ENCODE results near the gene AKT1S1. TPM values are rescaled to one million over a fixed set of nuclear protein-coding genes. Genes with fewer than 3 reads are reported as not detected.

AKT1S1 gene
- total RNA-seq, 1 experiment from 2014 or later, result 64.6 TPM

DNA sequence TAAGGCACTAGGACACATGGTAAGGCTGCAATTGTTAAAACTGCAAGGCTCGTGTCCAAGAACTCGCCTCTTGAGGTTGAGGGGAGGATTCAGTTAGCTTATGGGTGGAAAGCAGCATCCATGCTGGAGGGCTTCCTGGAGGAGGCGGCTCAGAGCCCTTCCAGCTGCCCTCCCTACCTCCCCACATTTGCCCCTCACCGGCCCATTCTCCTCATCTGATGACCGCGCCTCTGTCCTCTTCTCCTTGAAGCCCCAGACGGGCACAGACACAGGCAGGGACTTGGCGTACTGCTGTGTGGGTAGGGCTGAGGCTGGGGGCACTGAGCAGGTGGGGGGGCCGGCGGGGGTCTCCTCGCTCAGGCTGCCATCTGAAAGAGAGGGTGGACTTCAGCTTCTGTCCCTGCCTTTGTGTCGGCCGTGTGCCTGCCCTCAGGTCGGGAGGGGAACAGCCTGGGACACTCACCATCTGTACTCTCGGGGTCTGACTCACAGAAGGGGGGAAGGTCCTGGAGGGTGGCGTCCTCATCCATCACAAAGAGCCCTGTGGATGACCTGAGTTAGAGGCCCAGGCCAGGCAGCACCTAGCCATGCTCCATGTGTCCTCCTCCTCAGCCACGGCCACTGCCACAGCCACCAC lies 5.7 kb downstream of the AKT1S1 start:
- BruUV-seq (replicated peaks), result no TSS peak
- CTCF ChIA-PET, result no interaction called here
- H3K36me3 Mint-ChIP-seq (ENCODE audit: insufficient read depth, unreplicated experiment), result peaks cover 30% of the 10 kb centered on the region

DNA sequence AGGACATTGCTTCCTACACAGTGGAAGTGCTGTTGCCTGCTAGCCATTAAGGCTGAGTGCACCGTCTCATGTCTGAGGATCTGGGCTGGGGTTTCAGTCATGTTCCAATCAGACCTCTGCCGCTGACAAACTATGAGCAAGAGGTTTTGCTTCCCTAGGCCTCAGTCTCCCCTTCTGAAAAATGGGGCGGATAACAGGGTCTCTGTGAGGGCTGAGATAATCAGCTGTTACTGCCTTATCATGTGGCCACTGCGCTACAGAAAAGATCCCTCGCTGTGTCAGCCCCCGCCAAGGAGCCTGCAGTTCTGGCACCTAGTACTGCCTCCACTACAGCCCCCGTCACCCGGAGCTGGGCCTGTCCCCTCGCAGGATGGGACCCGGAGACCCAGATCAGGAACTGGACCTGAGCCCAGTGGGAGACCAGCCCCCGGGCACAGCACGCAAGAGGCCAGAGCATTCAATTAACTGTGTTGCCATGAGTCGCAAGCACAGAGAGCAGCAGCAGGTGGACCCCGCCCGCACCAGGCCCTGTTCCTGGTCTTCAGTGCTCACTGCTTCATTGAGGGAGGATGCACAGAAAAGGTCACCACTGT lies 6.8 kb downstream of the AKT1S1 start:
- TF ChIP-seq, protein P1, sequence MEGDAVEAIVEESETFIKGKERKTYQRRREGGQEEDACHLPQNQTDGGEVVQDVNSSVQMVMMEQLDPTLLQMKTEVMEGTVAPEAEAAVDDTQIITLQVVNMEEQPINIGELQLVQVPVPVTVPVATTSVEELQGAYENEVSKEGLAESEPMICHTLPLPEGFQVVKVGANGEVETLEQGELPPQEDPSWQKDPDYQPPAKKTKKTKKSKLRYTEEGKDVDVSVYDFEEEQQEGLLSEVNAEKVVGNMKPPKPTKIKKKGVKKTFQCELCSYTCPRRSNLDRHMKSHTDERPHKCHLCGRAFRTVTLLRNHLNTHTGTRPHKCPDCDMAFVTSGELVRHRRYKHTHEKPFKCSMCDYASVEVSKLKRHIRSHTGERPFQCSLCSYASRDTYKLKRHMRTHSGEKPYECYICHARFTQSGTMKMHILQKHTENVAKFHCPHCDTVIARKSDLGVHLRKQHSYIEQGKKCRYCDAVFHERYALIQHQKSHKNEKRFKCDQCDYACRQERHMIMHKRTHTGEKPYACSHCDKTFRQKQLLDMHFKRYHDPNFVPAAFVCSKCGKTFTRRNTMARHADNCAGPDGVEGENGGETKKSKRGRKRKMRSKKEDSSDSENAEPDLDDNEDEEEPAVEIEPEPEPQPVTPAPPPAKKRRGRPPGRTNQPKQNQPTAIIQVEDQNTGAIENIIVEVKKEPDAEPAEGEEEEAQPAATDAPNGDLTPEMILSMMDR (IDR thresholded peaks at IDR 0.05; ENCODE audit: insufficient read depth in 1 of 2, low read depth in 1 of 2, low read length in 1 of 2, severe bottlenecking in 1 of 2, unreplicated experiment in 1 of 2), result no peak
- Mint-ChIP-seq H3K4me1 (ENCODE audit: low read depth, unreplicated experiment) (peaks cover 16% of the 10 kb centered on the region), H3K4me3 (ENCODE audit: unreplicated experiment) (no peak overlapping the region), H3K27me3 (ENCODE audit: insufficient read depth, unreplicated experiment) (no peaks in the 10 kb centered on the region), H3K27ac (ENCODE audit: unreplicated experiment) (no peak overlapping the region), H3K9me3 (ENCODE audit: unreplicated experiment) (no peaks in the 10 kb centered on the region), H3K36me3 (ENCODE audit: insufficient read depth, unreplicated experiment) (peaks cover 40% of the 10 kb centered on the region)
- peaks cover 22% of the 10 kb centered on the region for H3K4me1 ChIP-seq
- H3K4me3 ChIP-seq (ENCODE audit: low read depth, low read length), result peak overlapping the region; percentile 69
- intact Hi-C loops (cut with micrococcal nuclease; ENCODE audit: unreplicated experiment), result loop anchor here (10.0 kb wide), 1 partner anchor 444 kb away; no protein-coding TSS in a partner anchor
- CTCF ChIA-PET, result interaction anchor here (0.6 kb wide), 1 partner anchor 615 kb away, joined by 3 read pairs; no protein-coding TSS in a partner anchor
- POLR2A ChIA-PET, result interaction anchor here (1.3 kb wide), 1 partner anchor 20 kb away, joined by 7 read pairs; no protein-coding TSS in a partner anchor
- H3K9me3 ChIP-seq, result no peaks in the 10 kb centered on the region
- DNase-seq, result no peak
- no peaks in the 10 kb centered on the region for H3K27me3 ChIP-seq (replicated peaks; ENCODE audit: control insufficient read depth, insufficient read depth, low read length)
- BruUV-seq (replicated peaks), result no TSS peak
- peaks cover 6% of the 10 kb centered on the region for H3K36me3 ChIP-seq (ENCODE audit: control insufficient read depth, insufficient read depth, low read length)

More for the DNA sequence above, 5.7 kb downstream of the AKT1S1 start:
- Mint-ChIP-seq H3K4me1 (ENCODE audit: low read depth, unreplicated experiment) (peaks cover 6% of the 10 kb centered on the region), H3K4me3 (ENCODE audit: unreplicated experiment) (peak overlapping the region; percentile 27), H3K27me3 (ENCODE audit: insufficient read depth, unreplicated experiment) (no peaks in the 10 kb centered on the region), H3K9me3 (ENCODE audit: unreplicated experiment) (no peaks in the 10 kb centered on the region), H3K27ac (ENCODE audit: unreplicated experiment) (no peak overlapping the region)
- H3K9me3 ChIP-seq, result no peaks in the 10 kb centered on the region
- H3K4me1 ChIP-seq, result peaks cover 12% of the 10 kb centered on the region
- H3K4me3 ChIP-seq (ENCODE audit: low read depth, low read length), result no peak overlapping the region
- TF ChIP-seq, protein P1 (IDR thresholded peaks at IDR 0.05; ENCODE audit: insufficient read depth in 1 of 2, low read depth in 1 of 2, low read length in 1 of 2, severe bottlenecking in 1 of 2, unreplicated experiment in 1 of 2), result no peak
- H3K27me3 ChIP-seq (replicated peaks; ENCODE audit: control insufficient read depth, insufficient read depth, low read length), result no peaks in the 10 kb centered on the region
- POLR2A ChIA-PET, result no interaction called here
- intact Hi-C loops (cut with micrococcal nuclease; ENCODE audit: unreplicated experiment), result loop anchor here (10.0 kb wide), 1 partner anchor 443 kb away; no protein-coding TSS in a partner anchor
- DNase-seq, result no peak
- H3K36me3 ChIP-seq (ENCODE audit: control insufficient read depth, insufficient read depth, low read length), result peaks cover 4% of the 10 kb centered on the region

DNA sequence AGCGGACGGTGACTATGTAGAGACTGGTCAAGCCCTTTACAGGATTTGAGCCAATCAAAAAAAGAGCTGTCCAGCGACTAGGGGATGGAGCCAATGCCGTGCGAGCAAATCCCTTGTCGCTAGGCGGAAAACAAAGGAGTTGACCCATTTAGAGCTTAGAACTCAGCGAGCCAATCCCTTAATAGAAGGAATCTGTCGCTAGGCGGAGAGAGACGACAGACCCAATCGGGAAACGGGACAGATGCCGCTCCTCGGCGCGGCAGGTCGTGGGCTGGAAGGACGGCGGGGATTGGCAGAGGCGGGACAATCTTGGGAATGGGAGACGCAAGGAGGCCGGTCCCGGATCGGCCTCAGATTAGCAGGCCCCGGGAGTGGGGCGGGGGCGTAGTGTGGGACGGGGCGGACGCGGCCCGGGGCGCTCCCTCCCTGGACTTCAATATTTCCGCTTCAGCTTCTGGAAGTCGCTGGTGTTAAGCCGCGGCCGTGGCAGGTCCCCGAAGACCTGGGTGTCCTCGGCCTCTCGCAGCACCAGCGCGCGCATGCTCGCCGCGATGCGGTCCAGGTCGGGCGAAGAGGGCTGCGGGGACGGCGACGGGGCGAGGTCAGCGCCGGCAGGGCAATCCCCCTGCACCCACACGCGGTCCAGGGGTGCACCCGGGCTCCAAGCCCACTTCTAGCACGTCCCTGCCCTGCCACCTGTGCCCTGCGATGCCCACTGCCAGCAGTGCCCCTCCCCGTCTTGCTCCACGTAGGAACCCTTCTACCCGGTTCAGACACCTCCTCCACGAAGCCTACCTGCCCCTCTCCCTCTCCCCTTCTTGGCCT lies 7.5 kb downstream of the AKT1S1 start:
- POLR2A ChIA-PET, result interaction anchor here (0.9 to 1.7 kb wide), 7 partner anchors 8 to 229 kb away, joined by 6 to 17 read pairs (median 7); partner anchors contain the start of genes AKT1S1, AP2A1, ATF5 and NUP62

More for the DNA sequence above, 7.5 kb downstream of the AKT1S1 start:
- Histone ChIP-seq H3K27me3 (replicated peaks; ENCODE audit: control insufficient read depth, insufficient read depth, low read length) (no peaks in the 10 kb centered on the region), H3K9me3 (no peaks in the 10 kb centered on the region), H3K4me3 (ENCODE audit: low read depth, low read length) (peak overlapping the region; percentile 69), H3K4me1 (peaks cover 22% of the 10 kb centered on the region), H3K36me3 (ENCODE audit: control insufficient read depth, insufficient read depth, low read length) (peaks cover 9% of the 10 kb centered on the region)
- peak; percentile 98 for DNase-seq
- TF ChIP-seq, protein P1 (IDR thresholded peaks at IDR 0.05; ENCODE audit: insufficient read depth in 1 of 2, low read depth in 1 of 2, low read length in 1 of 2, severe bottlenecking in 1 of 2, unreplicated experiment in 1 of 2), result peak in 1 of 2 experiments; percentile 19
- Mint-ChIP-seq H3K9me3 (ENCODE audit: unreplicated experiment) (no peaks in the 10 kb centered on the region), H3K27me3 (ENCODE audit: insufficient read depth, unreplicated experiment) (no peaks in the 10 kb centered on the region), H3K36me3 (ENCODE audit: insufficient read depth, unreplicated experiment) (peaks cover 47% of the 10 kb centered on the region), H3K4me3 (ENCODE audit: unreplicated experiment) (no peak overlapping the region), H3K4me1 (ENCODE audit: low read depth, unreplicated experiment) (peaks cover 21% of the 10 kb centered on the region), H3K27ac (ENCODE audit: unreplicated experiment) (no peak overlapping the region)
- CTCF ChIA-PET, result interaction anchor here (0.6 to 1.1 kb wide), 8 partner anchors 12 to 300 kb away, joined by 3 to 7 read pairs (median 4); partner anchors contain the start of gene PTOV1
- TSS peak; percentile 32 for BruUV-seq (replicated peaks)
- intact Hi-C loops (cut with micrococcal nuclease; ENCODE audit: unreplicated experiment), result loop anchor here (1.0 to 10.0 kb wide), 4 partner anchors 8 to 445 kb away; partner anchors contain the start of genes AKT1S1, PRMT1 and TBC1D17
